ENCODE data around the gene MACO1. TPM values are rescaled to one million over a fixed set of nuclear protein-coding genes. Genes with fewer than 3 reads are reported as not detected.

MACO1 gene
- total and polyA plus RNA-seq, 9 of the 15 experiments (the other 6 are each of a cell fraction or from before 2014, with no cell fraction given), result 4.6 to 28.4 (median 21.7) TPM

DNA sequence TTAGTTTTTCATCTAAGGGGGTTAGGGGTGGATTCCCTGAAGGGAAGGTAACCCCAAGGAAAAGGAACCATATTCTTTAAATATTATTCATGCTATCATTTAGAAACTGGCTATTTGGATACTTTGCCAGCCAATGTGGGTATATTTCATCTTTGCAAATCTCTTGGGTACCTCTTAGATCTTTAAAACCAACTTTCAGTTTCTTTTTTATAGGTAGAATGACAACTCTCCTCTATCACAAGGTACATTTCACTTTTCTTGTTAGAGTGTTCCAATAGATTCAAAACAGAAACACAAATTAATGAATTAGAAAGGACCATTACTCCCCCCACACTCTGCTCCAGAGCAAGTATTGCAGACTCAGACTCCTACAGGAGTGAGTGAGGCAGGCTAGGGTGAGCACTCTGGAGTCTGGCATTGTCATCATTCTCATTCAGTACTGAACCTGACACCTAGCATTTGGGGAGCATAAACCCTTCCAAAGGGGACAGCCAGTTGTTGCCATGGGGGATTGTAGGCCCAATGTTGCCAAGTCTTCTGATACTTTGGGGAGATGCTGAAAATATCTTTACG, 43.0 kb downstream of the MACO1 start:
- H3K9me3 ChIP-seq (replicated peaks; ENCODE audit: control insufficient read depth, insufficient read depth, low read depth, low read length), result no peaks in the 10 kb centered on the region
- FAIRE-seq (no peak), ATAC-seq (peak; percentile 44), DNase-seq (ENCODE audit: extremely low read depth in 1 of 4, low spot score in 3 of 4) (no peak)
- no peak overlapping the region for H3K27ac ChIP-seq (ENCODE audit: extremely low read depth, low read depth, low read length)
- peaks cover 4% of the 10 kb centered on the region for H3K9me1 ChIP-seq (ENCODE audit: control insufficient read depth, insufficient read depth, low read length)
- no peak overlapping the region for H2AFZ ChIP-seq (ENCODE audit: low read depth, low read length)
- in situ Hi-C loops (cut with MboI) (no loop called here), intact Hi-C loops (cut with micrococcal nuclease) (no loop called here)
- H3K36me3 ChIP-seq (ENCODE audit: control insufficient read depth, insufficient read depth, low read length), result peaks cover 29% of the 10 kb centered on the region
- no TSS peak for BruUV-seq (replicated peaks)
- no peak overlapping the region for H3K9ac ChIP-seq (ENCODE audit: insufficient read depth in 1 of 2, low read depth in 2 of 2, low read length in 2 of 2)
- peaks cover 78% of the 10 kb centered on the region for H3K79me2 ChIP-seq (ENCODE audit: control insufficient read depth, insufficient read depth, low read length)
- ChIA-PET CTCF (ENCODE audit: low intra/inter-chr PET ratio) (no interaction called here), POLR2A (no interaction called here)
- H3K4me1 ChIP-seq (replicated peaks in 1 of 2; ENCODE audit: control insufficient read depth in 2 of 2, insufficient read depth in 2 of 2, low read length in 2 of 2), result peaks cover 12 to 31% of the 10 kb centered on the region in 2 experiments; a peak in 4 of 5 replicates
- H4K20me1 ChIP-seq (replicated peaks; ENCODE audit: control insufficient read depth, insufficient read depth, low read length), result peaks cover 21% of the 10 kb centered on the region; the same call in 1 of the 2 replicates
- 100% methylated on average over 1 of the region's 1 CpG for WGBS (ENCODE audit: insufficient coverage, low coverage, missing lambda C conversion rate)
- no peaks in the 10 kb centered on the region for H3K27me3 ChIP-seq (ENCODE audit: control insufficient read depth in 2 of 2, insufficient read depth in 2 of 2, low read length in 2 of 2)
- H3K4me2 ChIP-seq (ENCODE audit: insufficient read depth, low read length), result no peak overlapping the region
- no peak overlapping the region for H3K4me3 ChIP-seq
- TF ChIP-seq POU5F1 (IDR thresholded peaks at IDR 0.05; ENCODE audit: borderline replicate concordance, low read depth, low read length, partially characterized antibody), result no peak
- TF ChIP-seq, protein P1, sequence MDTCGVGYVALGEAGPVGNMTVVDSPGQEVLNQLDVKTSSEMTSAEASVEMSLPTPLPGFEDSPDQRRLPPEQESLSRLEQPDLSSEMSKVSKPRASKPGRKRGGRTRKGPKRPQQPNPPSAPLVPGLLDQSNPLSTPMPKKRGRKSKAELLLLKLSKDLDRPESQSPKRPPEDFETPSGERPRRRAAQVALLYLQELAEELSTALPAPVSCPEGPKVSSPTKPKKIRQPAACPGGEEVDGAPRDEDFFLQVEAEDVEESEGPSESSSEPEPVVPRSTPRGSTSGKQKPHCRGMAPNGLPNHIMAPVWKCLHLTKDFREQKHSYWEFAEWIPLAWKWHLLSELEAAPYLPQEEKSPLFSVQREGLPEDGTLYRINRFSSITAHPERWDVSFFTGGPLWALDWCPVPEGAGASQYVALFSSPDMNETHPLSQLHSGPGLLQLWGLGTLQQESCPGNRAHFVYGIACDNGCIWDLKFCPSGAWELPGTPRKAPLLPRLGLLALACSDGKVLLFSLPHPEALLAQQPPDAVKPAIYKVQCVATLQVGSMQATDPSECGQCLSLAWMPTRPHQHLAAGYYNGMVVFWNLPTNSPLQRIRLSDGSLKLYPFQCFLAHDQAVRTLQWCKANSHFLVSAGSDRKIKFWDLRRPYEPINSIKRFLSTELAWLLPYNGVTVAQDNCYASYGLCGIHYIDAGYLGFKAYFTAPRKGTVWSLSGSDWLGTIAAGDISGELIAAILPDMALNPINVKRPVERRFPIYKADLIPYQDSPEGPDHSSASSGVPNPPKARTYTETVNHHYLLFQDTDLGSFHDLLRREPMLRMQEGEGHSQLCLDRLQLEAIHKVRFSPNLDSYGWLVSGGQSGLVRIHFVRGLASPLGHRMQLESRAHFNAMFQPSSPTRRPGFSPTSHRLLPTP (IDR thresholded peaks at IDR 0.05; ENCODE audit: borderline replicate concordance, extremely low read depth, insufficient read length), result no peak
- TF ChIP-seq ZNF695 (CRISPR knock-in tag; IDR thresholded peaks at IDR 0.05), result no peak
- no peak for TF ChIP-seq PHB2 (IDR thresholded peaks at IDR 0.05; ENCODE audit: low read depth)
- TF ChIP-seq TCF7L2 (IDR thresholded peaks at IDR 0.05; ENCODE audit: low read depth, low read length), result no peak
- no peak for TF ChIP-seq SRF (CRISPR knock-in tag; IDR thresholded peaks at IDR 0.05)
- TF ChIP-seq CTBP1 (IDR thresholded peaks at IDR 0.05; ENCODE audit: borderline replicate concordance), result no peak
- TF ChIP-seq, protein P2, sequence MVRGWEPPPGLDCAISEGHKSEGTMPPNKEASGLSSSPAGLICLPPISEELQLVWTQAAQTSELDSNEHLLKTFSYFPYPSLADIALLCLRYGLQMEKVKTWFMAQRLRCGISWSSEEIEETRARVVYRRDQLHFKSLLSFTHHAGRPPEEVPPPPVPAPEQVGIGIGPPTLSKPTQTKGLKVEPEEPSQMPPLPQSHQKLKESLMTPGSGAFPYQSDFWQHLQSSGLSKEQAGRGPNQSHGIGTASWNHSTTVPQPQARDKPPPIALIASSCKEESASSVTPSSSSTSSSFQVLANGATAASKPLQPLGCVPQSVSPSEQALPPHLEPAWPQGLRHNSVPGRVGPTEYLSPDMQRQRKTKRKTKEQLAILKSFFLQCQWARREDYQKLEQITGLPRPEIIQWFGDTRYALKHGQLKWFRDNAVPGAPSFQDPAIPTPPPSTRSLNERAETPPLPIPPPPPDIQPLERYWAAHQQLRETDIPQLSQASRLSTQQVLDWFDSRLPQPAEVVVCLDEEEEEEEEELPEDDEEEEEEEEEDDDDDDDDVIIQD (CRISPR knock-in tag; IDR thresholded peaks at IDR 0.05), result no peak
- no peak for TF ChIP-seq CBFB (CRISPR knock-in tag; IDR thresholded peaks at IDR 0.05)
- TF ChIP-seq PHF8 (IDR thresholded peaks at IDR 0.05; ENCODE audit: borderline replicate concordance, low read length), result no peak
- TF ChIP-seq, protein P3, sequence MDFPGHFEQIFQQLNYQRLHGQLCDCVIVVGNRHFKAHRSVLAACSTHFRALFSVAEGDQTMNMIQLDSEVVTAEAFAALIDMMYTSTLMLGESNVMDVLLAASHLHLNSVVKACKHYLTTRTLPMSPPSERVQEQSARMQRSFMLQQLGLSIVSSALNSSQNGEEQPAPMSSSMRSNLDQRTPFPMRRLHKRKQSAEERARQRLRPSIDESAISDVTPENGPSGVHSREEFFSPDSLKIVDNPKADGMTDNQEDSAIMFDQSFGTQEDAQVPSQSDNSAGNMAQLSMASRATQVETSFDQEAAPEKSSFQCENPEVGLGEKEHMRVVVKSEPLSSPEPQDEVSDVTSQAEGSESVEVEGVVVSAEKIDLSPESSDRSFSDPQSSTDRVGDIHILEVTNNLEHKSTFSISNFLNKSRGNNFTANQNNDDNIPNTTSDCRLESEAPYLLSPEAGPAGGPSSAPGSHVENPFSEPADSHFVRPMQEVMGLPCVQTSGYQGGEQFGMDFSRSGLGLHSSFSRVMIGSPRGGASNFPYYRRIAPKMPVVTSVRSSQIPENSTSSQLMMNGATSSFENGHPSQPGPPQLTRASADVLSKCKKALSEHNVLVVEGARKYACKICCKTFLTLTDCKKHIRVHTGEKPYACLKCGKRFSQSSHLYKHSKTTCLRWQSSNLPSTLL (IDR thresholded peaks at IDR 0.05), result no peak
- TF ChIP-seq ZNF436 (CRISPR knock-in tag; IDR thresholded peaks at IDR 0.05), result no peak

All from K562 (cell line).